ENCODE results near the gene SDC4. TPM values are rescaled to one million over a fixed set of nuclear protein-coding genes. Genes with fewer than 3 reads are reported as not detected.

The SDC4 gene
- polyA plus RNA-seq, 3 donors = 163 to 174 (median 172) TPM

GRCh38 chr20:45301824-45302271 is 46.4 kb downstream of the SDC4 start:
- DNase-seq (ENCODE audit: low read depth in 3 of 3, low spot score in 2 of 3) = no peak

DNA sequence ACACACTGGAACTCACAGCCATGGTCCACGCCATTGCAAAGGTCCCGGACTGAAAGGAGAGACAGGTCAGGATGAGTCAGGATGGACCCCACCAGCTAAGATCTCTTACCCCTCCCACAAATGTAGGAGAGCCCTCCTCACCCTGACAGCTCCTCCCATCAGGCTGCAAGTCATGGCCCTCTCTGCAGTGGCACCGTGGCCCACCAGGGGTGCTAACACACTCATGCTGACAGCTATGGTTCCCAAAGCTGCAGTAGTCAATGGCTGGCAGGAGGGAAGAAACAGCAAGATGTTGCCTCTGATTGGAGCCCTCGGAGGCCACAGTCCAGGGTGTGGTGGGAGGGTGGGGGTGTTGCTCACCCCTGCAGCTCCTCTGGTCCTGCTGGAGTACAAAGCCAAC is 47.3 kb downstream of the SDC4 start:
- DNase-seq (ENCODE audit: low read depth in 3 of 3, low spot score in 2 of 3) = no peak

DNA sequence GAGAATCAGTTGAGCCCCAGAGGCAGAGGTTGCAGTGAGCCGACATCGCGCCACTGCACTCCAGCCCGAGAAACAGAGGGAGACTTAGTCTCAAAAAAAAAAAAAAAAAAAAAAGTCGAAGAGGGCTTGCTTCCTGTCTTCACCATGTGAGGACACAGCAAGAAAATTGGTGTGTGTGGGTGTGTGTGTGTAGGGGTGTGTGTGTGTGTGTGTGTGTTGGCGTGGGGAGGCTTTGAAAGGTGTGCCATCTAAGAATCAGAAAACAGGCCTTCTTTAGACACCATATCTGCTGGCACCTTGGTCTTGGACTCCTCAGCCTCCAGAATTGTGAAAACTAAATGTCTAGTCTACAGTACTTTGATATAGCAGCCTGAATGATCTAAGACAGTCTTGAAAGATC is 48.4 kb downstream of the SDC4 start:
- no peak for DNase-seq (ENCODE audit: low read depth in 3 of 3, low spot score in 2 of 3)

GRCh38 chr20:45297786-45298497 is 50.3 kb downstream of the SDC4 start:
- no peak for DNase-seq (ENCODE audit: low read depth in 3 of 3, low spot score in 2 of 3)

DNA sequence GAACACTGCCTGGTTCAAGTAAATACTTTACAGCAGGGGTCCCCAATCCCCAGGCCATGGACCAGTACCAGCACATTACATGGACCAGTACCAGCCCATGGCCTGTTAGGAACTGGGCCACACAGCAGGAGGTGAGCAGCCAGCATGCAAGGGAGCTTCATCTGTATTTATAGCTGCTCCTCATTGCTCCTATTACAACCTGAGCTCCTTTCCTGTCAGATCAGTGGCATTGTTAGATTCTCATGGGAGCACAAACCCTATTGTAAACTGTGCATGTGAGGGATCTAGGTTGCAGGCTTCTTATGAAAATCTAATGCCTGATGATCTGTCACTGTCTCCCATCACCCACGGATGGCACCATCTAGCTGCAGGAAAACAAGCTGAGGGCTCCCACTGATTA is 53.6 kb downstream of the SDC4 start:
- no peak for DNase-seq (ENCODE audit: low read depth in 3 of 3, low spot score in 2 of 3)

DNA sequence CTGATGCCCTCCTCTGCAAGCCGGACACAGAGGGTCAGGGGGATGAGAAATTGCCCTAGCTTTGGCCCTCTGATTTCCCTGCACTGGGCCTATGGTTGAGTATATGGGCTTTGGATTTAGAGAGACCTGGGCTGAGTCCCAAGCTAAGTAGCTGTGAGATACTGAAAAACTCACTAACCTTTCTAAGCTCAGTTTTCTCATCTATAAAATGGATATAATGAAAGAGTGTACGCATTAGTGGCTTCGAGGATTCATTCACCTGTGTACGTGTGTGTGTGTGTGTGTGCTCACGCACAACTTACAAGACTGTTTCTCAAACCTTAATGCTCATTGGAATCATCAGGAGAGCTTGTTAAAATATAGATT is 54.2 kb downstream of the SDC4 start:
- DNase-seq (ENCODE audit: low read depth in 3 of 3, low spot score in 2 of 3) = no peak

DNA sequence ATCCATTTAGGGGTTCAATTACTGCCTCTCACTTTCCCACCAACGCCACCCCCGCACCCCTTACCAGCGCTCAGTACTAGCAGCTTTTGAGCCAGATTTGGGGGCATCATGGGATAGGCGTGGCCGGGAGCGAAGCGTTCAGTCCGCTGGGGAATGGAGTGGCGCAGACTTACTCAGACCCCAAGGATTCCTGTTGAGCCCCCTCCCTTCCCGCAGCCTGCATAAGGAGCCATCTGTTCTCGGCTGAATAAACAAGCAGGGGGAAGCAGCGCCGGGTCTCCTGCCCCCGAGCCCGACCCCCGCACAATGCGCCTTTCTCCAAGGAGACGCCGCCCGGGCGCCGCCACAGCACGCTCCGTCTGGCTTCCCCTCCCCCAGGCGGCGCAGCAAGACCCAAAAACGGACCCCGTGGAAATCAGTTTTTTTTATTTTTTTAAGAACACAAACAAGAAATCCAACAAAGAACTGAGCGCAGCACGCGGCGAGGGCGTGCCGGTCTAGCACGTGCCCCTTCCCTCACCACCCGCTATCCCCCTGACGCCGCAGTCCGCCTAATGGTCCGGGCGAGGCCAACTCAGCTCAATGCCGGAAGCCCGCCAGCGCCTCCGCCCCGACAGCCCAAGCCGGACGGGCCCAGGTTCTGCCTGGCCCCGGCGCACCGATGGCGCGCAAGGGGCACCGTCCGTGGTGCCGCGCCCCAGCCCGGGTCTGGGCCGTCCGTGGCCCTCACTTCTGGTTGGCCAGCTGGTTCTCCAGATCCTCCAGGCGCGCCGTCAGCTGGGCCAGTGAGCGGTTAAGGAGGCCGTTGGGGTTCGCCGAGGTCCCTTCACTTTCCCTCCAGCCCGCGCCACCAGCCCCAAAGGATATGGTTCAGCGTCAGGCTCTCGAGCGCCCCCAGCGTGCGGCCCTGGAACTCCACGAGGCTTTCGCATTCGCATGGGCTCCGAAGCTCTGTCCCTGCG is 54.9 kb downstream of the SDC4 start:
- DNase-seq (ENCODE audit: low read depth in 3 of 3, low spot score in 2 of 3) = peak; percentile 36 to 55 (median 50)

GRCh38 chr20:45292343-45292742 is 55.9 kb downstream of the SDC4 start:
- no peak for DNase-seq (ENCODE audit: low read depth in 3 of 3, low spot score in 2 of 3)

- no peak for DNase-seq (ENCODE audit: low read depth in 3 of 3, low spot score in 2 of 3)
Observed at GRCh38 chr20:45291526-45291925, 56.7 kb downstream of the SDC4 start.

DNA sequence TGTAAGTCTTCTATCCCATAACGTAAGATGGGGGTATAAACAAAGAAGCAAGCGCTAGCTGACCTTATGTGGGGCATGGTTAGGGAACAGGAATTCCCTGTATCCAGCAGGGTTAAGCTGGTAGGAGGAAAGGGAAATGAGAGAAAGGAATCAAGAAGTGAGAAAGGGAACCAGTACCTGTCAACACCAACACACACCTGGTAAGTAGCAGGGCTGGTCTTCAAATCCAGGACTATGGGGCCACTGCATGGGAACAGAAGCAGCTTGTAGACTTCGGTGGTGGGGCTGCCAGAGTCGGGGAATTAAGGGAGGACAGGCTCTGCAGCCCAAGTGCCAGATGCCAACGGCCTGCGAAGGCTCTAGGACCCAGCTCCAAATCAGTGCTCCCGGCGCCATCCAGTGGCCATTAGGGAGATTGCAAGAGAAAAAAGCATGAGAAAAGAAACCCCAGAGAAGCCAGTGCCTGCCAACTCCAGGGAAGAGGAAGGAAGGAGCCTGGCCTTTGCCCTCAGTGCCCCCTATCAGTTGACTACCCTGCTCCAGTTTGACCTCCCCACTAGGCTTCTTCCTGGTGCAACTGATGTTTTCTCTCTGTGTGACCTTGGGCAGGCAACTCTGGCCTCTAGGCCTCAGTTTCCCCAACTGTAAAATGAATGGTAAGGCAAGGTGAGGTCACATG is 57.4 kb downstream of the SDC4 start:
- DNase-seq (ENCODE audit: low read depth in 3 of 3, low spot score in 2 of 3) = peak in 2 of 3 donors; percentile 60 to 75

- no peak for DNase-seq (ENCODE audit: low read depth in 3 of 3, low spot score in 2 of 3)
Observed at GRCh38 chr20:45289942-45290676, 58.1 kb downstream of the SDC4 start.

DNA sequence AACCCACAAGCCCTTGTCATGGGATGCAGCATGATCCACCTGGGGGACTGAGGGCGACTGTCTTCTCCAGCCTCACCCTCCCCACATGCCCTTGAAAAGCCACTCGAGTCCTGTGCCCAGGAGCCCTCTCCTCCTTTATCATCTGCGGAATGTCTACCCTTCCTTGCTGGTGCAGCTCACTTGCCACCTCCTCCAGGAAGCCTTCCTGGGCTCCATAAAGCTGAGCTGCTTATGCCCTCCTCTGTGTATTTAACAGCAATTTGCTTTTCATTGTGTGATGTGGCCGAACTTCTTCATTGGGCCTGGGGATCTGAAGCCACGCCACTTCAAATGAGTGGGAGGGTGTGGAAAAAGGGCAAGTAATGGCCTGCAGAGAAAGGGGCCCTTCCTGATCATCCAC is 59.4 kb downstream of the SDC4 start:
- no peak for DNase-seq (ENCODE audit: low read depth in 3 of 3, low spot score in 2 of 3)

- DNase-seq (ENCODE audit: low read depth in 3 of 3, low spot score in 2 of 3) = no peak
Observed at GRCh38 chr20:45288376-45288775, 59.8 kb downstream of the SDC4 start.

DNA sequence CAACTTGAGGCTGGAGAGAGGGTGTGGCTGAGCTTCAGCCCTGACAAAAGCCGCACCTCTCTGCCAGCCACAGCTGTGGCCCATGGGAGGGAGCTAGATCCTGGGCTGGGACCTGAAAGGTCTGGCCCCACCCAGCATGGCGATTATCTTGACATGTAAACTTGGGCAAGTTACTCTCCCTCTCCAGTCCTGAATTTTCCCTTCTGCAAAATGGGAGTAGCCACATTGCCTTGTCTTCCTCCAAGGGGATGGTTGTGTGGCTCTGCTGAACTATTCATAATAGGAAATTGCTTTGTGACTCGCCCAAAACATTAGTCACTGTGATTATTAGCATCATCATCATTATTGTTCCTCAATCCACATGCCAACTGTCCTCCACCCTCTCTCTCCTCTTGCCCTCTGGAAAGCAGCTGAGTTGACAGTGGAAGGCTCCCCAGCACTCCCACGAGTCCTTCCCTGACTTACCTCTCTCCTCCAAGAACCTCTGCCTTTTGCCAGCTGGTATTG is 64.6 kb downstream of the SDC4 start:
- no peak for DNase-seq (ENCODE audit: low read depth in 3 of 3, low spot score in 2 of 3)

GRCh38 chr20:45282700-45283550 is 65.3 kb downstream of the SDC4 start:
- DNase-seq (ENCODE audit: low read depth in 3 of 3, low spot score in 2 of 3) = no peak

DNA sequence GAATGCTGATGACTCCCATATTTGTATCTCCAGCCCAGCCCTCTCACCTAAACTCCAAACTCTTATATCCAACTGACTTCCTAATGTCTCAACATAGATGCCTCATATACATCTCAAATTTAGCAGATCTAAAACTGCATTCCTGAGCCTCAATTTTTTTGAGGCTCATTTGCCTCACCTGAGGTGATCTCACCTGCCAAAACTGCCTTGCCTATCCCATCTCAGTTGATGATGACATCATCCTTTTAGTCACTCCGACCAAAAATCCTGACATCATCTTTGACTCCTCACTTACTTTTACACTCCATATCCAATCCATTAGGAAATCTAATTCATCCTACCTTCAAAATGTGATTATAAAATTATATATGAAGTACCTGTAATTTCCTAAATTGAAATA is 68.2 kb downstream of the SDC4 start:
- DNase-seq (ENCODE audit: low read depth in 3 of 3, low spot score in 2 of 3) = no peak

GRCh38 chr20:45275338-45275737 is 72.9 kb downstream of the SDC4 start:
- DNase-seq (ENCODE audit: low read depth in 3 of 3, low spot score in 2 of 3) = no peak
